Activated CD4-positive, alpha-beta T cell treated with anti-CD3 and anti-CD28 coated beads, Interleukin-2, amount 50 U/mL, for 1 hour (primary cell): ENCODE measurements around the gene PEX14.

Source experiments
- DNase-seq: peaks from one replicate; pipeline ENCODE4 v3.0.0-alpha.2; 2020

PEX14 gene

DNA sequence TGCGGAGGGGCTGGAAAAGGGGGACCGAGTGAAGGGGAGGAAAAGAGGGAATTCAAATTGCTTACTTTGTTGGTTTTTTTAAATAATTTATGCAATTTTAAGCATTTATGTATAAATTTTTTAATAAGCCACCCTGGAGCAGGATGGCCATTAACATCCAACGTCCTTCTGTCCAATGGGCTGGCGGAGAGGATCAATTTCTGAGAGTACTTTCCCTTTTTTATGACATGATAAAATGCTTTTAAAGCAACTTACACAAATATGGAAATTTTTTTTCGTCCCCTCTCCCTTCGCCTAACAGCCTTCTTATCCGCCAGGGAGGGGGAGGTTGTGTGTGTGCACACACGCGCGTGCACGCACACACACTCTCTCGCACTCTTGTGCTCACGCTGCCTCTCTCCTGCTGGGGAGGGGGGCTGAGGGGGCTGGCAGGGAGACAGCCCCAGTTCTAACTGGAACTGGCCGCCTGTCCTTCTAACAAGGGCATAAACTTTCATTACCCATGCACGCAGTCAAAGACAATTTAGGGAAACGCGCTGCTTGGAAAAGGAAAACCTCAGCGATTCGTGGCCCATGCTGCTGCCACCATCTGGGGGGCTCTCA is 198.5 kb downstream of the PEX14 start:
- no peak for DNase-seq

- DNase-seq: no peak
These were observed 199.5 kb downstream of the PEX14 start for GRCh38 chr1:10674222-10674621.

GRCh38 chr1:10674700-10675609 is 200.2 kb downstream of the PEX14 start:
- no peak for DNase-seq

- no peak for DNase-seq
These were observed 201.1 kb downstream of the PEX14 start for GRCh38 chr1:10675813-10676212.

GRCh38 chr1:10676963-10677362 is 202.2 kb downstream of the PEX14 start:
- DNase-seq: no peak

DNA sequence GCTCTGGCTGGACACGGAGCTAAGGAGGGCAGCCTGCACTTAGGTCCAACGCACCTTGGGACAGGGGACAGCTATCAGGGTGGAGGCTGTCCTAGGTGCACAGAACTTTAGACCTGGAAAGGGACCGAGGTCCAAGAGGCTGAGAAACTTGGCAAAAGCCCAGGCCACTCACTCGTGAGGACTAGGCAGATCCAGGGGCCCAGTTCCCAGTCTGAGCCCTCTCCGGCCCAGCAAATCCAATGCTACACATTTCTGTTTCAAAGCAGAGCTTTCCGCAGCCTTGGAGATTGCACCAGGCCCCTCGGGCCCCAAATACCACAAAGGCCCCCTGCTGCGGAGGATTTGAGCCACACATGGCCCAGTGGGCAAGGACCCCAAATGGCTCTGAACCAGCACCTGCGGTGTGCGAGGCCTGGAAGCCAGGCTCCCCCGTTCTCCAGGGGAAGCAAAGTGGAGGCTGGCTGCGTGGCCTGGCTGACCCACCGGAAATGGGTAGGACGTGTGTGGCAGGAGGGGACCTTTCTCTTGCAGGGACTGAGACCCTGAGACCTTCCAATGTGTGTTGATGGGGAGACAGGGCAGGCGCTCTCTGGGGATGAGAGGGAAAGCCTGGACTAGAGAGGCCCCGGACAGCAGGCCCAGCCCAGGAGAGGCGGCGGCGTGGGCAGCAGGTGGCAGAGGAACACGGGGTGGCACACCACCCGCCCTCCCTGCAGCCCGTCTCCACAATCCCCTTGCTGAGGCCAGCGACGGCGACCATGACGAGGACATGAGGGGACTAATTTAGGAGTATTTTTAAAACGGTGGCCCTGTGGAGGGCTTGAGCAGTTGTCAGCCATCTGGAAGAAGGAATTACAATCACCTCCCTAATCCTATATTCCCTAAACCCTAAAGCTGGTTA is 203.0 kb downstream of the PEX14 start:
- DNase-seq: no peak

GRCh38 chr1:10678402-10678801 is 203.7 kb downstream of the PEX14 start:
- no peak for DNase-seq

DNA sequence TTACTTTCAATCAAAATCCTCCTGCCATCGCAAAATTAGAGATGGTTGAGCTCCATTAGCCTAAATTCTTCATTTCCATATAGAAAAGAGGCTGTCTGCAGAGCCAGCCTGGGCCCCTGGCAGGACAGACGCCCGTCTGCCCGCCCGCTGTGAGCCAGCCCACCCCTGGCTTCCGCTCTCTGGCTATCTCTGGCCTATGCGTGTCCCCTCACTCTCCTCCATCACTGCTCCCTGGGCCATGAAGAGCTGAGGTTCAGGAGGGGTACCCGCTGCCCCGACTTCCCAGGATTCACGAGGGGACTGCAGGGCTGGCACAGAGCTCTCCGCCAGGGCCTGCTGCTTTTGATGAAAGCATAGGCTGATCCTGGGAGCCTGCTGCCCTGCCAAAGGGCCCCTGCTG is 204.1 kb downstream of the PEX14 start:
- no peak for DNase-seq

GRCh38 chr1:10679496-10680220 is 204.9 kb downstream of the PEX14 start:
- DNase-seq: no peak
